GM12874 (cell line): Measurements from ENCODE around the gene VCY1B.
"Not testable (repeated sequence)": the region's sequence is repeated elsewhere in the genome, so short reads cannot be mapped to it uniquely, and the experiment has no call there.

ENCODE experiments used
- CTCF ChIP-seq: IDR thresholded peaks from 2 replicates; pipeline ENCODE4 v1.5.1; 2011; ENCODE audit warnings: low read depth, mild to moderate bottlenecking, control low read depth, low read length, moderate library complexity; ENCODE audit not compliant: insufficient read depth

The VCY1B gene

GRCh38 chrY:14055927-14056326, at the start of gene VCY1B:
Gene VCY1B, plus strand, starts transcription at chrY:14056227. Its CDS starts 63 bp downstream, at chrY:14056290.
- not testable (repeated sequence) for TF ChIP-seq CTCF

DNA sequence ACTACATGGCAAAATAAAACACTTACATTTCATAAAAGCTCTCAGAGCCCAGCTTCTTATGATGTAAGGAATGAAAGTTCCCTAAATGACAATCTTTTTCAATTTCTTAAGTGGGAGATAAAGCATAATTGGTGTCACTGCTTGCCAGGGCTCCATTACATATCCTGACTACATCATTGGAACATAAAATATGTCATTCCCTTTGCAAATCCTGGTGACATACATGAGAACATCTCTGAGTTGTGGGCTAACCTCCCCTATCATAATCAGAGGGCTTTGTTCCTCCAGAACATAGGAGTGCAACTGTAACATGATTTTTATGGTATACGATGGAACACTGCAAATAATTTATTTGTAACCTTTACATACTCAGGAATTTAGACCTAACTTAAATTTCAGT, 29.9 kb downstream of the VCY1B start:
- TF ChIP-seq CTCF, result no peak
